Peyer's patch (tissue), 4 donors: ENCODE results near the gene MUC20. TPM values are rescaled to one million over a fixed set of nuclear protein-coding genes. Genes with fewer than 3 reads are reported as not detected.
A peak's percentile ranks its signal among the peaks of the same experiment; 100 is the strongest.
"Not testable (repeated sequence)": the region's sequence is repeated elsewhere in the genome, so short reads cannot be mapped to it uniquely, and the experiment has no call there.

Experiments
- DNase-seq, 3 donors: peaks; one replicate each; pipeline ENCODE4 v3.0.0-alpha.2; 2017 to 2019
- H3K27ac ChIP-seq, 4 donors: fragments of 200-600 bp; sonication (generic); one replicate each; pipeline ENCODE4 v1.5.1; 2016 to 2019
- H3K27me3 ChIP-seq, 2 donors: fragments of 200-600 bp; sonication (generic); one replicate each; pipeline ENCODE4 v1.5.1; 2019
- H3K36me3 ChIP-seq, 3 donors: fragments of 200-600 bp; sonication (generic); one replicate each; pipeline ENCODE4 v1.5.1; 2016 to 2019
- H3K4me1 ChIP-seq, 4 donors: fragments of 200-600 bp; sonication (generic); one replicate each; pipeline ENCODE4 v1.5.1; 2016 to 2019
- H3K4me3 ChIP-seq, 4 donors: fragments of 200-600 bp; sonication (generic); 1 replicate in 3 of 4; 2 replicates in 1 of 4; pipeline ENCODE4 v1.5.1; 2016 to 2019; ENCODE audit warnings: mild to moderate bottlenecking in 1 of 4
- H3K9me3 ChIP-seq, 4 donors: fragments of 200-600 bp; sonication (generic); one replicate each; pipeline ENCODE4 v1.5.1; 2016 to 2019; ENCODE audit warnings: mild to moderate bottlenecking in 1 of 4
- POLR2A ChIP-seq, 2 donors: fragments of 450-650 bp; IDR thresholded peaks; one replicate each; pipeline ENCODE4 v1.5.1; 2017; ENCODE audit warnings: antibody characterized with exemption in 2 of 2, mild to moderate bottlenecking in 2 of 2, moderate library complexity in 2 of 2
- total RNA-seq, 4 donors: library from RNA; depleted of rRNA; stranded (reverse); fragments of >200 nt; gene quantifications; one replicate each; pipeline ENCODE4 v1.1.0, GENCODE V29; 2016

The MUC20 gene, protein sequence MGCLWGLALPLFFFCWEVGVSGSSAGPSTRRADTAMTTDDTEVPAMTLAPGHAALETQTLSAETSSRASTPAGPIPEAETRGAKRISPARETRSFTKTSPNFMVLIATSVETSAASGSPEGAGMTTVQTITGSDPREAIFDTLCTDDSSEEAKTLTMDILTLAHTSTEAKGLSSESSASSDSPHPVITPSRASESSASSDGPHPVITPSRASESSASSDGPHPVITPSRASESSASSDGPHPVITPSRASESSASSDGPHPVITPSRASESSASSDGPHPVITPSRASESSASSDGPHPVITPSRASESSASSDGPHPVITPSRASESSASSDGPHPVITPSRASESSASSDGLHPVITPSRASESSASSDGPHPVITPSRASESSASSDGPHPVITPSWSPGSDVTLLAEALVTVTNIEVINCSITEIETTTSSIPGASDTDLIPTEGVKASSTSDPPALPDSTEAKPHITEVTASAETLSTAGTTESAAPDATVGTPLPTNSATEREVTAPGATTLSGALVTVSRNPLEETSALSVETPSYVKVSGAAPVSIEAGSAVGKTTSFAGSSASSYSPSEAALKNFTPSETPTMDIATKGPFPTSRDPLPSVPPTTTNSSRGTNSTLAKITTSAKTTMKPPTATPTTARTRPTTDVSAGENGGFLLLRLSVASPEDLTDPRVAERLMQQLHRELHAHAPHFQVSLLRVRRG
- 100 to 1,000 TPM in 2 of 4 donors, 10 to 100 TPM in 2; 57.8 to 120 (median 87.7) TPM for total RNA-seq

GRCh38 chr3:195720831-195721506 is at the start of gene MUC20:
MUC20 (plus strand) TSS chr3:195720978; CDS start chr3:195721008, 30 bp downstream.
- H3K9me3 ChIP-seq, H3K27me3 ChIP-seq, H3K4me3 ChIP-seq, H3K36me3 ChIP-seq: not testable (repeated sequence)
- H3K27ac ChIP-seq: peak within 1 kb of the TSS in 3 of 4 donors; percentile 11 to 76 (median 64)
- H3K4me1 ChIP-seq: peaks cover 0 to 20% (median 0%) of the 10 kb centered on the region in 4 donors
- peak in 2 of 3 donors; percentile 34 to 76 for DNase-seq

GRCh38 chr3:195671283-195671682 is 49.5 kb upstream of the MUC20 start:
- H3K4me3 ChIP-seq, H3K4me1 ChIP-seq, H3K27me3 ChIP-seq, H3K27ac ChIP-seq, H3K9me3 ChIP-seq: not testable (repeated sequence)
- peaks cover 0 to 83% (median 5%) of the 10 kb centered on the region in 3 donors for H3K36me3 ChIP-seq
- peak in 1 of 3 donors; percentile 2 for DNase-seq

DNA sequence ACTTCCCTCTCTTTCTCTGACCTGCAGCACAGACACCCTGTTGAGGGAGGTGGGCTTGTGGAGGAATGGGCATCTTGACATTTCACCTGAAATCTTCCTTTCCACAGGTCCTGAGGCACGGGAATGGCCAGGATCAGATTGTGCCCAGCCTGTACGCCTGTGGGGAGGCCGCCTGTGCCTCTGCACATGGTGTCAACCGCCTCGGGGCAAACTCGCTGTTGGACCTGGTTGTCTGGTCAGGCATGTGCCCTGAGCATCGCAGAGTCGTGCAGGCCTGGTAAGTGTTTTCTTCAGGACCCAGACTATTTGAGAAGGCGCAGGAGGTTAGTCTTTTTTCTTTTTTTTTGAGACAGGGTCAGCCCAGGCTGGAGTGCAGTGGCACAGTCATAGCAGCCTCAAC is 47.1 kb upstream of the MUC20 start:
- H3K27me3 ChIP-seq, H3K4me3 ChIP-seq, H3K4me1 ChIP-seq, H3K27ac ChIP-seq, H3K9me3 ChIP-seq: not testable (repeated sequence)
- peaks cover 0 to 88% (median 5%) of the 10 kb centered on the region in 3 donors for H3K36me3 ChIP-seq
- peak in 1 of 3 donors; percentile 42 for DNase-seq

- peaks cover 0 to 70% (median 5%) of the 10 kb centered on the region in 3 donors for H3K36me3 ChIP-seq
- not testable (repeated sequence) for H3K27me3 ChIP-seq
Observed at GRCh38 chr3:195678391-195679015, 42.3 kb upstream of the MUC20 start.

DNA sequence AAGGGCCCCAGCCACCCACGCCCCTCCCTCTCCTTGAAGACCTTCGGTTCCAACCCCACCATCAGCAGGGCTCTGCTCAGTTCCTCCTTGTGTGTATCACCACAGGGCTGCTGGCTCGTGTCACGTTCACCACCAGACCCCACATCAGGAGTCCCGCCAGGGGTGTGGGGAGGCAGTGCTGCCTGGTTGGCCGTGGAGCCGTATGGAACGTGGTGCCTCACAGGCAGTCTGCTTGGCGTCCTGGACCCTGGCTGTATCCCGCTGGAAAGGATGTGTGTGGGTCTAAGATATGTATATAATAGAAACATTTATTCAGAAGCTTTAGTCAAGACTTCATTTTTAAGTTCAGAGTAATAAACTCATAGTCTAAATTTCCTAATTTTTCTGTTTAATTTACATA is 40.1 kb upstream of the MUC20 start:
- H3K36me3 ChIP-seq: peaks cover 0 to 66% (median 0%) of the 10 kb centered on the region in 3 donors
- DNase-seq: peak in 1 of 3 donors; percentile 45
- not testable (repeated sequence) for H3K4me3 ChIP-seq, H3K27ac ChIP-seq, H3K9me3 ChIP-seq, H3K27me3 ChIP-seq
- H3K4me1 ChIP-seq: peaks cover 0 to 19% (median 0%) of the 10 kb centered on the region in 4 donors

More at GRCh38 chr3:195678391-195679015, 42.3 kb upstream of the MUC20 start:
- peaks cover 0 to 11% (median 0%) of the 10 kb centered on the region in 4 donors for H3K4me1 ChIP-seq
- not testable (repeated sequence) for H3K9me3 ChIP-seq, H3K4me3 ChIP-seq, H3K27ac ChIP-seq
- DNase-seq: peak in 1 of 3 donors; percentile 43

- not testable (repeated sequence) for H3K4me3 ChIP-seq, DNase-seq, H3K27me3 ChIP-seq, H3K9me3 ChIP-seq
- H3K36me3 ChIP-seq: peaks cover 0 to 68% (median 0%) of the 10 kb centered on the region in 3 donors
- peaks cover 0 to 19% (median 0%) of the 10 kb centered on the region in 4 donors for H3K4me1 ChIP-seq
- H3K27ac ChIP-seq: peak overlapping the region in 2 of 4 donors; percentile 83 to 86
Observed at GRCh38 chr3:195681458-195682103, 39.2 kb upstream of the MUC20 start.

- not testable (repeated sequence) for H3K9me3 ChIP-seq, H3K27me3 ChIP-seq, DNase-seq
- Histone ChIP-seq H3K4me1 (peaks cover 0 to 19% (median 0%) of the 10 kb centered on the region in 4 donors), H3K36me3 (peaks cover 0 to 64% (median 0%) of the 10 kb centered on the region in 3 donors), H3K27ac (peak overlapping the region in 3 of 4 donors; percentile 49 to 86 (median 83)), H3K4me3 (peak overlapping the region in 1 of 4 donors; percentile 9)
Observed at GRCh38 chr3:195682104-195682742, 38.6 kb upstream of the MUC20 start.

- H3K4me1 ChIP-seq: peaks cover 0 to 23% (median 0%) of the 10 kb centered on the region in 4 donors
- peak overlapping the region in 1 of 4 donors; percentile 2 for H3K4me3 ChIP-seq
- peak in 1 of 2 donors; percentile 29 for TF ChIP-seq POLR2A (IDR thresholded peaks at IDR 0.05)
- peak in 2 of 3 donors; percentile 70 to 76 for DNase-seq
- not testable (repeated sequence) for H3K9me3 ChIP-seq, H3K27me3 ChIP-seq
- peaks cover 0 to 54% (median 0%) of the 10 kb centered on the region in 3 donors for H3K36me3 ChIP-seq
- H3K27ac ChIP-seq: peak overlapping the region in 3 of 4 donors; percentile 54 to 91 (median 86)
Observed at GRCh38 chr3:195683722-195684526, 36.9 kb upstream of the MUC20 start.

DNA sequence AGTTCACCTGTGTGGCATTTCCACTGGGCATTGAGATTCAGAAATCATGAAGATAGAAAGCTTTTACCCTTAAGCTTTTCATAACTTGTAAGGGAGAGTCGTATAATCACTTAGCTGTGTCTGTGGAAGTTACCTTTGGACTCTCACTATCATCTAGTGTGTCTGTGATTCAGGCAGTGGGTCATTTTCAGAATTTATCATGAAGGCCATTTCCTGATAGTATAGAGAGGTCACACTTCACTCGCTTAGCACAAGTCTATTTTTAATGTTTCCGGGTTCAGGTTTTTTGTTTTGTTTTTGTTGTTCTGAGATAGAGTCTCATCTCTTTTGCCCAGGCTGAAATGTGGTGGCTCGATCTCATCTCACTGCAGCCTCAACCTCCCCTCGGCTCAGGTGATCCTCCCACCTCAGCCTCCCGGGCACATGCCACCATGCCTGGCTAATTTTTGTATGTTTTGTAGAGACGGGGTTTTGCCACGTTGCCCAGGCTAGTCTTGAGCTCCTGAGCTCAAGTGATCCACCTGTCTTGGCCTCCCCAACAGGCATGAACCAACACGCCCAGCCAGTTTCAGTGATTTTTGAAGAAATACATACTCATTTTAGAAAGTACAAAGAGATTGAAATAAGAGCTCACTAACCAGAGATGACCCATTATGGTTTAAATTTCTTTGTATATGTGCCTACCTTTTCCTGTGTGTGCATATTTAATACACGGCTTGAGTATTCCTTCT is 36.1 kb upstream of the MUC20 start:
- H3K27me3 ChIP-seq, H3K9me3 ChIP-seq: not testable (repeated sequence)
- Histone ChIP-seq H3K27ac (peak overlapping the region in 3 of 4 donors; percentile 54 to 91 (median 86)), H3K4me3 (peak overlapping the region in 1 of 4 donors; percentile 2), H3K36me3 (peaks cover 0 to 59% (median 0%) of the 10 kb centered on the region in 3 donors), H3K4me1 (peaks cover 0 to 27% (median 0%) of the 10 kb centered on the region in 4 donors)
- DNase-seq: peak in 1 of 3 donors; percentile 25

- H3K4me3 ChIP-seq, H3K27me3 ChIP-seq, DNase-seq, H3K9me3 ChIP-seq: not testable (repeated sequence)
- H3K27ac ChIP-seq: peak overlapping the region in 2 of 4 donors; percentile 26 to 55
- peaks cover 0 to 64% (median 0%) of the 10 kb centered on the region in 3 donors for H3K36me3 ChIP-seq
- H3K4me1 ChIP-seq: peaks cover 0 to 28% (median 0%) of the 10 kb centered on the region in 4 donors
Observed at GRCh38 chr3:195686537-195687208, 34.1 kb upstream of the MUC20 start.

DNA sequence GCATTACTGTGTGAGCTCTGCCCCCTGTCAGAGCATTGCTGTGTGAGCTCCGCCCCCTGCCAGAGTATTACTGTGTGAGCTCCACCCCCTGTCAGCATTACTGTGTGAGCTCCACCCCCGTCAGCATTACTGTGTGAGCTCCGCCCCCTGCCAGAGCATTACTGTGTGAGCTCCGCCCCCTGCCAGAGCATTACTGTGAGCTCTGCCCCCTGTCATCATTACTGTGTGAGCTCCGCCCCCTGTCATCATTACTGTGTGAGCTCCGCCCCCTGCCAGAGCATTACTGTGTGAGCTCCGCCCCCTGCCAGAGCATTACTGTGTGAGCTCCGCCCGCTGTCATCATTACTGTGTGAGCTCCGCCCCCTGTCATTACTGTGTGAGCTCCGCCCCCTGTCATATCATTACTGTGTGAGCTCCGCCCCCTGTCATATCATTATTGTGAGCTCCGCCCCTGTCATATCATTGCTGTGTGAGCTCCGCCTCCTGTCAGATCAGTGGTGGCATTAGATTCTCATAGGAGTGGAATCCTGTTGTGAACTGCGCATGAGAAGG is 33.5 kb upstream of the MUC20 start:
- peaks cover 0 to 67% (median 0%) of the 10 kb centered on the region in 3 donors for H3K36me3 ChIP-seq
- not testable (repeated sequence) for H3K27me3 ChIP-seq, H3K9me3 ChIP-seq, H3K4me3 ChIP-seq
- H3K4me1 ChIP-seq: peaks cover 0 to 28% (median 0%) of the 10 kb centered on the region in 4 donors
- peak overlapping the region in 1 of 4 donors; percentile 55 for H3K27ac ChIP-seq
- DNase-seq: peak in 2 of 3 donors; percentile 66 to 74
